ENCODE data around the gene ADGRF1.

Gene ADGRF1

DNA sequence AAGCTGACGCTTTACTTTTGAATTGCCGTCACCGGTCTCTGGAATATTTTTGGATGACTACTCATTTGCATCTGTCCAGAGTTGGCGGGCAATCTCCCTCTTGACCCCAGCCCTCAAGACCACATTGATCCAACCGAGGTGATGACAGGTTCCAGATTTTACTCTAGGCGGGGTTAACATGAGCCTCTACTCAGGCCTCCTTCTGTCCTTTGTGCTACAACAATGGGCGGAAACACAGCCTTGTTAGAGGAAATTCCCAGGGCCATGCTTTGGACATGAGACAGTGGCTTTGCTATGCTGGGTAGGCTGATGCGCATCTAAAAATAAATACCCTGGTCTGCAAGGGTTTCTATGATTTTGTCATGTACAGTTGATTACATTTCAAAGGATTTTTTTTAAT lies 93.4 kb downstream of the ADGRF1 start:
- TF ChIP-seq, protein P1, sequence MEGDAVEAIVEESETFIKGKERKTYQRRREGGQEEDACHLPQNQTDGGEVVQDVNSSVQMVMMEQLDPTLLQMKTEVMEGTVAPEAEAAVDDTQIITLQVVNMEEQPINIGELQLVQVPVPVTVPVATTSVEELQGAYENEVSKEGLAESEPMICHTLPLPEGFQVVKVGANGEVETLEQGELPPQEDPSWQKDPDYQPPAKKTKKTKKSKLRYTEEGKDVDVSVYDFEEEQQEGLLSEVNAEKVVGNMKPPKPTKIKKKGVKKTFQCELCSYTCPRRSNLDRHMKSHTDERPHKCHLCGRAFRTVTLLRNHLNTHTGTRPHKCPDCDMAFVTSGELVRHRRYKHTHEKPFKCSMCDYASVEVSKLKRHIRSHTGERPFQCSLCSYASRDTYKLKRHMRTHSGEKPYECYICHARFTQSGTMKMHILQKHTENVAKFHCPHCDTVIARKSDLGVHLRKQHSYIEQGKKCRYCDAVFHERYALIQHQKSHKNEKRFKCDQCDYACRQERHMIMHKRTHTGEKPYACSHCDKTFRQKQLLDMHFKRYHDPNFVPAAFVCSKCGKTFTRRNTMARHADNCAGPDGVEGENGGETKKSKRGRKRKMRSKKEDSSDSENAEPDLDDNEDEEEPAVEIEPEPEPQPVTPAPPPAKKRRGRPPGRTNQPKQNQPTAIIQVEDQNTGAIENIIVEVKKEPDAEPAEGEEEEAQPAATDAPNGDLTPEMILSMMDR (IDR thresholded peaks at IDR 0.05) = no peak
- no peaks in the 10 kb centered on the region for H3K36me3 ChIP-seq
- H3K4me3 ChIP-seq (ENCODE audit: low read depth in 1 of 2, low read length in 1 of 2) = no peak overlapping the region
- no peaks in the 10 kb centered on the region for H3K4me1 ChIP-seq (ENCODE audit: control insufficient read depth in 1 of 2, insufficient read depth in 1 of 2, low read depth in 1 of 2, low read length in 1 of 2)
- H3K27me3 ChIP-seq = no peaks in the 10 kb centered on the region
- H3K27ac ChIP-seq = no peak overlapping the region
- no peaks in the 10 kb centered on the region for H3K9me3 ChIP-seq
